ENCODE measurements around the gene TRIM50. TPM values are rescaled to one million over a fixed set of nuclear protein-coding genes. Genes with fewer than 3 reads are reported as not detected.

Gene TRIM50
- total and polyA plus RNA-seq, 2 of the 13 experiments (the other 11 are each of a cell fraction or from before 2014, with no cell fraction given) = 4.2 to 24.5 TPM

GRCh38 chr7:73342645-73343044, 14.8 kb upstream of the TRIM50 start (continued):
- TF ChIP-seq KLF12 (CRISPR knock-in tag; IDR thresholded peaks at IDR 0.05; ENCODE audit: borderline replicate concordance) (0 out of 2 replicates have a peak, but pooled peaks have one; percentile 42), MBD4 (IDR thresholded peaks at IDR 0.05; ENCODE audit: borderline replicate concordance, low read length) (no peak), TAF15 (IDR thresholded peaks at IDR 0.05; ENCODE audit: low read depth, low read length, poor library complexity, severe bottlenecking) (no peak), ZNF136 (CRISPR knock-in tag; IDR thresholded peaks at IDR 0.05; ENCODE audit: low read depth) (no peak), ZNF883 (CRISPR knock-in tag; IDR thresholded peaks at IDR 0.05; ENCODE audit: not compliant biosample characterization) (peak; percentile 25), ZNF354B (CRISPR knock-in tag; IDR thresholded peaks at IDR 0.05) (no peak), HDAC2 (CRISPR knock-in tag; IDR thresholded peaks at IDR 0.05) (peak; percentile 50; the same call in 1 of the 2 replicates), HNRNPH1 (optimal IDR thresholded peaks at IDR 0.05; ENCODE audit: low read depth, low read length) (no peak), FOXO1 (CRISPR knock-in tag; IDR thresholded peaks at IDR 0.05) (peak; percentile 23; the same call in 1 of the 2 replicates), HBP1 (CRISPR knock-in tag; IDR thresholded peaks at IDR 0.05; ENCODE audit: low read depth) (no peak; the same call in 1 of the 2 replicates), ZFYVE20 (CRISPR knock-in tag; IDR thresholded peaks at IDR 0.05; ENCODE audit: borderline replicate concordance, low read depth) (no peak), ZNF574 (CRISPR knock-in tag; IDR thresholded peaks at IDR 0.05) (peak; percentile 62; the same call in 1 of the 2 replicates), ZNF770 (CRISPR knock-in tag; IDR thresholded peaks at IDR 0.05) (peak; percentile 35; the same call in 1 of the 2 replicates), ERF (CRISPR knock-in tag; IDR thresholded peaks at IDR 0.05) (0 out of 2 replicates have a peak, but pooled peaks have one; percentile 30), JUND (CRISPR knock-in tag; IDR thresholded peaks at IDR 0.05) (no peak), ZMYM2 (CRISPR knock-in tag; IDR thresholded peaks at IDR 0.05) (0 out of 2 replicates have a peak, but pooled peaks have one; percentile 27), ZNF557 (CRISPR knock-in tag; IDR thresholded peaks at IDR 0.05) (0 out of 2 replicates have a peak, but pooled peaks have one; percentile 44), MATR3 (CRISPR knock-in tag; IDR thresholded peaks at IDR 0.05) (no peak), SOX5 (CRISPR knock-in tag; IDR thresholded peaks at IDR 0.05; ENCODE audit: borderline replicate concordance) (peak; percentile 20; the same call in 1 of the 2 replicates), BHLHE40 (IDR thresholded peaks at IDR 0.05; ENCODE audit: low read length) (no peak), NR3C1 (CRISPR knock-in tag; IDR thresholded peaks at IDR 0.05) (no peak)
- TF ChIP-seq, protein P1, sequence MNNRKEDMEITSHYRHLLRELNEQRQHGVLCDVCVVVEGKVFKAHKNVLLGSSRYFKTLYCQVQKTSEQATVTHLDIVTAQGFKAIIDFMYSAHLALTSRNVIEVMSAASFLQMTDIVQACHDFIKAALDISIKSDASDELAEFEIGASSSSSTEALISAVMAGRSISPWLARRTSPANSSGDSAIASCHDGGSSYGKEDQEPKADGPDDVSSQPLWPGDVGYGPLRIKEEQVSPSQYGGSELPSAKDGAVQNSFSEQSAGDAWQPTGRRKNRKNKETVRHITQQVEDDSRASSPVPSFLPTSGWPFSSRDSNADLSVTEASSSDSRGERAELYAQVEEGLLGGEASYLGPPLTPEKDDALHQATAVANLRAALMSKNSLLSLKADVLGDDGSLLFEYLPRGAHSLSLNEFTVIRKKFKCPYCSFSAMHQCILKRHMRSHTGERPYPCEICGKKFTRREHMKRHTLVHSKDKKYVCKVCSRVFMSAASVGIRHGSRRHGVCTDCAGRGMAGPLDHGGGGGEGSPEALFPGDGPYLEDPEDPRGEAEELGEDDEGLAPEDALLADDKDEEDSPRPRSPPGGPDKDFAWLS (CRISPR knock-in tag; IDR thresholded peaks at IDR 0.05; ENCODE audit: borderline replicate concordance) = no peak
